Upper lobe of left lung (tissue), 6 donors: ENCODE data around the gene ZDHHC5. TPM values are rescaled to one million over a fixed set of nuclear protein-coding genes. Genes with fewer than 3 reads are reported as not detected.
"Not testable (repeated sequence)": the region's sequence is repeated elsewhere in the genome, so short reads cannot be mapped to it uniquely, and the experiment has no call there.

Source experiments
- ATAC-seq, 2 donors: fragments of 200-7000 bp; cut with Tn5 transposase; one replicate each; pipeline ENCODE4 v1.9.1; 2022; ENCODE audit warnings: mild to moderate bottlenecking in 2 of 2, moderate library complexity in 2 of 2; ENCODE audit not compliant: low FRiP score in 2 of 2
- DNase-seq, 2 donors: peaks; one replicate each; pipeline ENCODE4 v3.0.0-alpha.2; 2019 to 2020
- H3K27ac ChIP-seq, 4 donors: fragments of 200-600 bp; sonication (generic); one replicate each; pipeline ENCODE4 v1.5.1; 2016 to 2019
- H3K27me3 ChIP-seq, 4 donors: fragments of 200-600 bp; sonication (generic); one replicate each; pipeline ENCODE4 v1.5.1; 2017 to 2019
- H3K36me3 ChIP-seq, 4 donors: fragments of 200-600 bp; sonication (generic); one replicate each; pipeline ENCODE4 v1.5.1; 2016 to 2019
- H3K4me1 ChIP-seq, 4 donors: fragments of 200-600 bp; sonication (generic); one replicate each; pipeline ENCODE4 v1.5.1; 2018 to 2019
- H3K4me3 ChIP-seq, 4 donors: fragments of 200-600 bp; sonication (generic); one replicate each; pipeline ENCODE4 v1.5.1; 2017 to 2019; ENCODE audit warnings: mild to moderate bottlenecking in 2 of 4, moderate library complexity in 1 of 4
- H3K9me3 ChIP-seq, 4 donors: fragments of 200-600 bp; sonication (generic); one replicate each; pipeline ENCODE4 v1.5.1; 2018 to 2019
- EP300 ChIP-seq, 4 donors: sonication (generic); formaldehyde crosslinking; IDR thresholded peaks; one replicate each; pipeline ENCODE4 v1.5.1; 2017; ENCODE audit warnings: antibody characterized with exemption in 4 of 4, control low read depth in 2 of 4
- POLR2A ChIP-seq, 4 donors: fragments of 450-650 bp; IDR thresholded peaks; one replicate each; pipeline ENCODE4 v1.5.1; 2016 to 2017; ENCODE audit warnings: antibody characterized with exemption in 4 of 4, mild to moderate bottlenecking in 2 of 4
- POLR2AphosphoS5 ChIP-seq, 2 donors: sonication (generic); formaldehyde crosslinking; IDR thresholded peaks; one replicate each; pipeline ENCODE4 v1.5.1; 2017; ENCODE audit warnings: antibody characterized with exemption in 2 of 2
- WGBS, 2 donors: methylation state at CpG; one replicate each; pipeline ENCODE4 v1.1.5; 2017 to 2018; 5-methylcytosine and 5-hydroxymethylcytosine counted together
- total RNA-seq, 6 donors: library from RNA; depleted of rRNA in 4 of 6; stranded (reverse); fragments of >200 nt in 4 of 6; gene quantifications; one replicate each; pipeline versions ENCODE4 v1.1.0 to v1.2.1, GENCODE V29; 2016 to 2021
- TF ChIP-seq, protein P1 (sequence below), 6 experiments: fragments of 450-650 bp in 4 of 6; fragments of 200-600 bp in 2 of 6; sonication (generic) in 2 of 6; IDR thresholded peaks; one replicate each; pipeline ENCODE4 v1.5.1; 2016 to 2019; ENCODE audit warnings: antibody characterized with exemption in 6 of 6
- donor health status: DM: no; HTN: no; CAD: no; lungs with moderate emphysema.
- donor health status: DM: no; HTN: yes; CAD: no; lungs with severe emphysema.

ZDHHC5 gene
- total RNA-seq, 6 donors from 2014 or later: 45.1 to 81.9 (median 58.7) TPM

- Histone ChIP-seq H3K4me1 (peaks cover 57 to 70% (median 58%) of the 10 kb centered on the region in 4 donors), H3K9me3 (no peaks in the 10 kb centered on the region), H3K27me3 (peaks cover 0 to 26% (median 9%) of the 10 kb centered on the region in 4 donors), H3K27ac (peak overlapping the region in 1 of 4 donors; percentile 55), H3K4me3 (peak overlapping the region; percentile 11 to 45 (median 38)), H3K36me3 (no peaks in the 10 kb centered on the region)
- ATAC-seq: peak in 1 of 2 donors; percentile 7
- DNase-seq: no peak
- WGBS, 2 donors: 5 to 8% methylated on average over 23 of the region's 23 CpGs
- TF ChIP-seq POLR2A (IDR thresholded peaks at IDR 0.05): no peak
- TF ChIP-seq EP300 (IDR thresholded peaks at IDR 0.05): no peak
- TF ChIP-seq, protein P1, sequence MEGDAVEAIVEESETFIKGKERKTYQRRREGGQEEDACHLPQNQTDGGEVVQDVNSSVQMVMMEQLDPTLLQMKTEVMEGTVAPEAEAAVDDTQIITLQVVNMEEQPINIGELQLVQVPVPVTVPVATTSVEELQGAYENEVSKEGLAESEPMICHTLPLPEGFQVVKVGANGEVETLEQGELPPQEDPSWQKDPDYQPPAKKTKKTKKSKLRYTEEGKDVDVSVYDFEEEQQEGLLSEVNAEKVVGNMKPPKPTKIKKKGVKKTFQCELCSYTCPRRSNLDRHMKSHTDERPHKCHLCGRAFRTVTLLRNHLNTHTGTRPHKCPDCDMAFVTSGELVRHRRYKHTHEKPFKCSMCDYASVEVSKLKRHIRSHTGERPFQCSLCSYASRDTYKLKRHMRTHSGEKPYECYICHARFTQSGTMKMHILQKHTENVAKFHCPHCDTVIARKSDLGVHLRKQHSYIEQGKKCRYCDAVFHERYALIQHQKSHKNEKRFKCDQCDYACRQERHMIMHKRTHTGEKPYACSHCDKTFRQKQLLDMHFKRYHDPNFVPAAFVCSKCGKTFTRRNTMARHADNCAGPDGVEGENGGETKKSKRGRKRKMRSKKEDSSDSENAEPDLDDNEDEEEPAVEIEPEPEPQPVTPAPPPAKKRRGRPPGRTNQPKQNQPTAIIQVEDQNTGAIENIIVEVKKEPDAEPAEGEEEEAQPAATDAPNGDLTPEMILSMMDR (IDR thresholded peaks at IDR 0.05): no peak
- TF ChIP-seq POLR2AphosphoS5 (IDR thresholded peaks at IDR 0.05): no peak
These were observed 18.8 kb upstream of the ZDHHC5 start for GRCh38 chr11:57648801-57649735.

DNA sequence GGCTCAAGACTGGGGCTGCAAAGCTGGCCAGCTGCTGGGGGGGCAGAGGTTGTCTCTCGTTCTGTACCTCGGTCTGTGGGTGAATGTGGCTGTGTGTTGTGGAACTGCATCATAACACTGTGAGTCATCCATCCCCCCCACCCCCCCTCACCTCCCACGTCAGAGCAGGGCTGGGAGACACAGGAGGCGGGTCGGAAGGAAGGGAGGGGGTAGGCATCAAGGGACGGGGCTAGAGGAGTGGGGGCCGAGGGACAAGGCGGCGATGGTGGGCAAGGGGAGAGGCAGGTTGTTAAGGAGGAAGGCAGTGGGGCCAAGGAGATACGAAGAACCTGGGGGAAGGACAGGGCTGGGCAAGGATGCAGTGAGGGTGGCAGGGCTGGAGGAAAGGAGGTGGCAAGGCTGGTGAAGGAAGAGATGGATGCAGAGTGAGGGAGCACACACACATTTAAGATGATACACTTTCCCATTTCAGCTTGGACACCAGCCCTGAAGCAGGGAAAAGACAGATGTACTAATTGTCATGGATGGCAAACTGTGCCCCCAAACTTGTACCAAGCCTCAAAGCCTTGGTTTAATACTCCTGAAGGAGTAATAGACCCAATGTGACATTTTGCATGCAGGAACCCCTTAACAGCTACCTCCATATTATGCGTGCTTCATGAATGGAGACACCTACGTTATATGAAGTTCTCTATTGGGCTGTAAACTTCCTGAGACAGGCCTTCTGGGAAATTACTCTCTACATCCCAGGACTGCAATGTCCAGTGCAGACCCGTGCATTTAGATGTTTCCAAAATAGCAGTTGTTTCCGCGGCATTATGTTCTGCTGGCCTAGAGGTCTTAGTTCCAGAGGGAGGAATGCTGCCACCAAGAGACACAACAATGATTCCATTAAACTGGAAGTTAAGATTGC, 17.8 kb upstream of the ZDHHC5 start, which contains the start of gene YPEL4:
TSS of gene YPEL4 (minus strand) at position 87 of the 913 bp plus-strand sequence. CDS start 2,805 bp downstream, outside the sequence.
- Histone ChIP-seq H3K4me1 (peaks cover 48 to 61% (median 49%) of the 10 kb centered on the region in 4 donors), H3K36me3 (no peaks in the 10 kb centered on the region), H3K27me3 (peaks cover 0 to 26% (median 9%) of the 10 kb centered on the region in 4 donors), H3K4me3 (peak within 1 kb of the TSS; percentile 11 to 45 (median 38)), H3K9me3 (no peaks in the 10 kb centered on the region), H3K27ac (peak within 1 kb of the TSS in 2 of 4 donors; percentile 54 to 55)
- DNase-seq (peak in 1 of 2 donors; percentile 56), ATAC-seq (peak; percentile 60 to 83)
- TF ChIP-seq POLR2A (IDR thresholded peaks at IDR 0.05): no peak
- TF ChIP-seq POLR2AphosphoS5 (IDR thresholded peaks at IDR 0.05): peak in 1 of 2 donors; percentile 38
- TF ChIP-seq EP300 (IDR thresholded peaks at IDR 0.05): no peak
- TF ChIP-seq, protein P1 (IDR thresholded peaks at IDR 0.05): no peak
- WGBS, 2 donors: 8 to 18% methylated on average over 15 of the region's 15 CpGs

- no peak overlapping the region for H3K27ac ChIP-seq
- no peaks in the 10 kb centered on the region for H3K9me3 ChIP-seq
- DNase-seq (no peak), ATAC-seq (no peak)
- H3K4me3 ChIP-seq: no peak overlapping the region
- H3K36me3 ChIP-seq: no peaks in the 10 kb centered on the region
- WGBS, 2 donors: 61 to 75% methylated on average over 5 of the region's 5 CpGs
- H3K4me1 ChIP-seq: peaks cover 42 to 55% (median 43%) of the 10 kb centered on the region in 4 donors
- no peak for TF ChIP-seq POLR2AphosphoS5 (IDR thresholded peaks at IDR 0.05)
- TF ChIP-seq, protein P1 (IDR thresholded peaks at IDR 0.05): no peak
- TF ChIP-seq POLR2A (IDR thresholded peaks at IDR 0.05): no peak
- TF ChIP-seq EP300 (IDR thresholded peaks at IDR 0.05): no peak
- peaks cover 0 to 26% (median 9%) of the 10 kb centered on the region in 4 donors for H3K27me3 ChIP-seq
These were observed 17.2 kb upstream of the ZDHHC5 start for GRCh38 chr11:57650739-57651090.

DNA sequence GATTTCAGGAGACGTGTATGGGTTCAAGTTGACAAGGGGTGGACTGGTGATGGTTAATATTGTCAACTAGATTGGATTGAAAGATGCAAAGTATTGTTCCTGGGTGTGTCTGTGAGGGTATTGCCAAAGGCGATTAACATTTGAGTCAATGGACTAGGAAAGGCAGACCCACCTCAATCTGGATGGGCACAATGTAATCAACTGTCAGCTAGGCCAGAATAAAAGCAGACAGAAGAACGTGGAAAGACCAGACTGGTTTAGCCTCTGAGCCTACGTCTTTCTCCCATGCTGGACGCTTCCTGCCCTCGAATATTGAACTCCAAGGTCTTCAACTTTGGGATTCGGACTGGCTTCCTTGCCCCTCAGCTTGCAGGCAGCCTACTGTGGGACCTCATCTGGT, 16.5 kb upstream of the ZDHHC5 start:
- Histone ChIP-seq H3K9me3 (no peaks in the 10 kb centered on the region), H3K27ac (no peak overlapping the region), H3K36me3 (no peaks in the 10 kb centered on the region), H3K27me3 (peaks cover 0 to 26% (median 9%) of the 10 kb centered on the region in 4 donors), H3K4me3 (no peak overlapping the region), H3K4me1 (peaks cover 35 to 48% (median 36%) of the 10 kb centered on the region in 4 donors)
- ATAC-seq (no peak), DNase-seq (no peak)
- TF ChIP-seq POLR2AphosphoS5 (IDR thresholded peaks at IDR 0.05): no peak
- TF ChIP-seq, protein P1 (IDR thresholded peaks at IDR 0.05): no peak
- no peak for TF ChIP-seq POLR2A (IDR thresholded peaks at IDR 0.05)
- no peak for TF ChIP-seq EP300 (IDR thresholded peaks at IDR 0.05)
- 76 to 80% methylated on average over 7 of the region's 7 CpGs for WGBS, 2 donors

DNA sequence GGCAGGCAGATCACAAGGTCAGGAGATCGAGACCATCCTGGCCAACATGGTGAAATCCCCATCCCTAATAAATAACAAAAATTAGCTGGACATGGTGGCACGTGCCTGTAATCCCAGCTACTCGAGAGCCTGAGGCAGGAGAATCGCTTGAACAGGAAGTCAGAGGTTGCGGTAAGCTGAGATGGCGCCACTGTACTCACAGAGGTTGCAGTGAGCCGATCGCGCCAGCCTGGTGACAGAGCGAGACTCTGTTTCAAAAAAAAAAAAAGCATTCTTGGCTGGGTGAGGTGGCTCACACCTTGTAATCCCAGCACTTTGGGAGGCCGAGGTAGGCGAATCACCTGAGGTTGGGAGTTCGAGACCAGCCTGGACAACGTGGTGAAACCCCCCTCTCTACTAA, 15.7 kb upstream of the ZDHHC5 start:
- not testable (repeated sequence) for H3K4me3 ChIP-seq, H3K27ac ChIP-seq, ATAC-seq, DNase-seq, H3K9me3 ChIP-seq, H3K36me3 ChIP-seq
- Histone ChIP-seq H3K27me3 (peaks cover 0 to 20% (median 5%) of the 10 kb centered on the region in 4 donors), H3K4me1 (peaks cover 27 to 47% (median 30%) of the 10 kb centered on the region in 4 donors)
- WGBS, 2 donors: 74 to 75% methylated on average over 14 of the region's 14 CpGs
